HepG2 (cell line): ENCODE results near the gene SPAG7. TPM values are rescaled to one million over a fixed set of nuclear protein-coding genes. Genes with fewer than 3 reads are reported as not detected.

Experiments used
- CREB3 ChIP-seq: sonication (generic); formaldehyde crosslinking; IDR thresholded peaks from 2 replicates; pipeline ENCODE4 v1.5.0; 2020; ENCODE audit warnings: missing genetic modification reagents
- DDIT3 ChIP-seq: sonication (generic); formaldehyde crosslinking; IDR thresholded peaks from 2 replicates; pipeline ENCODE4 v1.4.0; 2020; ENCODE audit warnings: mild to moderate bottlenecking, missing genetic modification reagents
- GABPA ChIP-seq, 2 experiments: IDR thresholded peaks; 2 replicates each; pipeline ENCODE4 v1.6.1; 2011 to 2016; ENCODE audit warnings: low read depth in 2 of 2, low read length in 1 of 2, missing biosample characterization in 1 of 2, missing genetic modification characterization in 1 of 2
- HES4 ChIP-seq: sonication (generic); formaldehyde crosslinking; IDR thresholded peaks from 2 replicates; pipeline ENCODE4 v1.9.0; 2021; ENCODE audit warnings: mild to moderate bottlenecking, missing genetic modification reagents, borderline replicate concordance
- HHEX ChIP-seq: IDR thresholded peaks from 2 replicates; pipeline ENCODE4 v1.6.1; 2016; ENCODE audit warnings: control low read depth
- KDM6A ChIP-seq: IDR thresholded peaks from 2 replicates; pipeline ENCODE4 v1.6.1; 2016; ENCODE audit warnings: low read depth
- MLLT10 ChIP-seq: sonication (generic); formaldehyde crosslinking; IDR thresholded peaks from 2 replicates; pipeline ENCODE4 v1.4.0; 2020; ENCODE audit warnings: missing genetic modification reagents
- NR2C2 ChIP-seq: sonication (generic); formaldehyde crosslinking; IDR thresholded peaks from 2 replicates; pipeline ENCODE4 v1.4.0; 2020; ENCODE audit warnings: missing genetic modification reagents, mild to moderate bottlenecking, moderate library complexity, borderline replicate concordance
- NRL ChIP-seq: sonication (generic); formaldehyde crosslinking; IDR thresholded peaks from 2 replicates; pipeline ENCODE4 v1.5.0; 2020; ENCODE audit warnings: missing genetic modification reagents, mild to moderate bottlenecking, moderate library complexity, borderline replicate concordance
- RNF2 ChIP-seq: fragments of 450-650 bp; conservative IDR thresholded peaks from 2 replicates; pipeline ENCODE4 v1.6.1; 2016; ENCODE audit warnings: low read depth
- SNAPC2 ChIP-seq: sonication (generic); formaldehyde crosslinking; IDR thresholded peaks from 2 replicates; pipeline ENCODE4 v1.8.1; 2022; ENCODE audit warnings: mild to moderate bottlenecking, missing genetic modification reagents
- ZBTB38 ChIP-seq: sonication (generic); formaldehyde crosslinking; IDR thresholded peaks from 2 replicates; pipeline ENCODE4 v1.5.1; 2020; ENCODE audit warnings: mild to moderate bottlenecking, missing genetic modification reagents
- ZFP36L2 ChIP-seq: sonication (generic); formaldehyde crosslinking; IDR thresholded peaks from 2 replicates; pipeline ENCODE4 v1.4.0; 2020; ENCODE audit warnings: missing genetic modification reagents
- ZKSCAN8 ChIP-seq: IDR thresholded peaks from 2 replicates; pipeline ENCODE4 v1.6.1; 2016; ENCODE audit warnings: borderline replicate concordance, missing genetic modification reagents, missing compliant biosample characterization
- ZNF12 ChIP-seq: sonication (generic); formaldehyde crosslinking; IDR thresholded peaks from 2 replicates; pipeline ENCODE4 v1.5.0; 2020; ENCODE audit warnings: missing genetic modification reagents
- ZNF138 ChIP-seq: sonication (generic); formaldehyde crosslinking; IDR thresholded peaks from 2 replicates; pipeline ENCODE4 v1.5.0; 2020; ENCODE audit warnings: mild to moderate bottlenecking, low read depth, missing genetic modification reagents
- ZNF264 ChIP-seq: sonication (generic); formaldehyde crosslinking; IDR thresholded peaks from 2 replicates; pipeline ENCODE4 v1.4.0; 2020; ENCODE audit warnings: missing genetic modification reagents
- ZNF333 ChIP-seq: sonication (generic); formaldehyde crosslinking; IDR thresholded peaks from 2 replicates; pipeline ENCODE4 v1.4.0; 2020; ENCODE audit warnings: mild to moderate bottlenecking, missing genetic modification reagents, borderline replicate concordance
- polyA plus RNA-seq, 8 experiments: library from polyadenylated mRNA; depleted of rRNA in 3 of 8; stranded (reverse) in 7 of 8; unstranded in 1 of 8; fragments of >200 nt; fragmentation: Illumina TruSeq in 4 of 8; extraction: Trizol in 4 of 8; gene quantifications; 2 replicates each; pipeline versions ENCODE4 v1.2.1 to v1.2.3, GENCODE V29; 2011 to 2016; ENCODE audit warnings: low read depth in 4 of 8, missing spikeins in 1 of 8, mixed read lengths in 1 of 8; ENCODE audit not compliant: insufficient read depth in 1 of 8
- total RNA-seq, 5 experiments: library from RNA; depleted of rRNA; stranded (reverse); fragments of >200 nt; fragmentation: Illumina TruSeq; extraction: Trizol; gene quantifications; 2 replicates each; pipeline ENCODE4 v1.2.3, GENCODE V29; 2016; ENCODE audit warnings: low read depth in 1 of 5
- TF ChIP-seq, protein P1 (sequence below): sonication (generic); formaldehyde crosslinking; IDR thresholded peaks from 2 replicates; pipeline ENCODE4 v1.4.0; 2020; ENCODE audit warnings: mild to moderate bottlenecking, missing genetic modification reagents
- TF ChIP-seq, protein P2 (sequence below): sonication (generic); formaldehyde crosslinking; IDR thresholded peaks from 2 replicates; pipeline ENCODE4 v1.5.1; 2020; ENCODE audit warnings: missing genetic modification reagents, mild to moderate bottlenecking, borderline replicate concordance

The SPAG7 gene
- total and polyA plus RNA-seq, 2 of the 13 experiments (the other 11 are each of a cell fraction or from before 2014, with no cell fraction given) = 51.0 to 59.0 TPM

DNA sequence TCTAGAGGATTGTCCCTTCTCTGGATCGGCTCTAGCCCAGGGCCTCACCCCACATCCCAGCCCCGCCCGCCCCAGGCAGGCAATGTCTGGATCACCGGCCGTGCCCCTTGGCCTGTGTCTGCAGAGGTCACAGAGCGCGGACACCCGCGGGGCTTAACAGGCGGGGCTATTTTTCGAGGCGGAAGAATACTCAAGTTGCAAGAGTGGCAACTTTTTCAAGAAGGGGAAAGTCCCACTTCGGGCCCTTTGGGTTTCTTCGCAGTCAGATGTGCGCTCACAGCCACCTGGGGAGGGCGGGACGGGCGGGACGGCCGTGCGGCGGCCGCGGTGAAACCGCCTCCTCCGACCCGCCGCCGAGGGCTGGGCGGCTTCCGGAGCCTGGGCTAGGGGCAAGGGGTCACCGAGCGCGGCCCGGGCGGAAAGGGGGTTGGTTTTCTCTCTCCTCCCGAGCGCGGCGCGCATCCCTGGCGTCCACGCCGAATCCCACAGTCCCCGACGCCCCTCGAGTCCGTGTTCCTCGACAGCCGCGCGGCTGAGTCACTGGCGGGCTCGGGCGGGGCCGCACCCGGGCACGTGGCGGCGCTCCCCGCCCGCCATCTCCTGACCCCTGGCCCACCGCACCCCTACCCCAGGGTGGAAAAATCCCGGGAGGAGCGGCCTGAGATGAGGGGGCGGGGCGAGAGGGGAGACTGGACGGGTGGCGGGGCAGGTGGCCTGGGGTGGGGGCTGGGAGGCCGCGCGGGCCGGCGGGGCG, 18.1 kb downstream of the SPAG7 start (continued):
- TF ChIP-seq NRL (CRISPR knock-in tag) (no peak), CREB3 (CRISPR knock-in tag) (no peak), DDIT3 (CRISPR knock-in tag) (no peak), RNF2 (peak; percentile 54; the same call in 1 of the 2 replicates), ZNF138 (0 out of 2 replicates have a peak, but pooled peaks have one; percentile 69), ZNF333 (CRISPR knock-in tag) (peak; percentile 82; the same call in 1 of the 2 replicates), NR2C2 (CRISPR knock-in tag) (peak; percentile 80), MLLT10 (CRISPR knock-in tag) (no peak), ZFP36L2 (CRISPR knock-in tag) (no peak), SNAPC2 (no peak; the same call in 1 of the 2 replicates), ZNF264 (CRISPR knock-in tag) (no peak; the same call in 1 of the 2 replicates), KDM6A (CRISPR knock-in tag) (0 out of 2 replicates have a peak, but pooled peaks have one; percentile 6), ZBTB38 (peak; percentile 56), GABPA (IDR thresholded peaks at IDR 0.05; ENCODE audit: low read depth, low read length) (peak; percentile 22; the same call in 1 of the 2 replicates), GABPA (CRISPR knock-in tag; IDR thresholded peaks at IDR 0.05; ENCODE audit: low read depth) (0 out of 2 replicates have a peak, but pooled peaks have one; percentile 2), HES4 (CRISPR knock-in tag) (no peak), ZNF12 (0 out of 2 replicates have a peak, but pooled peaks have one; percentile 19), ZKSCAN8 (CRISPR knock-in tag) (no peak), HHEX (no peak)
- TF ChIP-seq, protein P1, sequence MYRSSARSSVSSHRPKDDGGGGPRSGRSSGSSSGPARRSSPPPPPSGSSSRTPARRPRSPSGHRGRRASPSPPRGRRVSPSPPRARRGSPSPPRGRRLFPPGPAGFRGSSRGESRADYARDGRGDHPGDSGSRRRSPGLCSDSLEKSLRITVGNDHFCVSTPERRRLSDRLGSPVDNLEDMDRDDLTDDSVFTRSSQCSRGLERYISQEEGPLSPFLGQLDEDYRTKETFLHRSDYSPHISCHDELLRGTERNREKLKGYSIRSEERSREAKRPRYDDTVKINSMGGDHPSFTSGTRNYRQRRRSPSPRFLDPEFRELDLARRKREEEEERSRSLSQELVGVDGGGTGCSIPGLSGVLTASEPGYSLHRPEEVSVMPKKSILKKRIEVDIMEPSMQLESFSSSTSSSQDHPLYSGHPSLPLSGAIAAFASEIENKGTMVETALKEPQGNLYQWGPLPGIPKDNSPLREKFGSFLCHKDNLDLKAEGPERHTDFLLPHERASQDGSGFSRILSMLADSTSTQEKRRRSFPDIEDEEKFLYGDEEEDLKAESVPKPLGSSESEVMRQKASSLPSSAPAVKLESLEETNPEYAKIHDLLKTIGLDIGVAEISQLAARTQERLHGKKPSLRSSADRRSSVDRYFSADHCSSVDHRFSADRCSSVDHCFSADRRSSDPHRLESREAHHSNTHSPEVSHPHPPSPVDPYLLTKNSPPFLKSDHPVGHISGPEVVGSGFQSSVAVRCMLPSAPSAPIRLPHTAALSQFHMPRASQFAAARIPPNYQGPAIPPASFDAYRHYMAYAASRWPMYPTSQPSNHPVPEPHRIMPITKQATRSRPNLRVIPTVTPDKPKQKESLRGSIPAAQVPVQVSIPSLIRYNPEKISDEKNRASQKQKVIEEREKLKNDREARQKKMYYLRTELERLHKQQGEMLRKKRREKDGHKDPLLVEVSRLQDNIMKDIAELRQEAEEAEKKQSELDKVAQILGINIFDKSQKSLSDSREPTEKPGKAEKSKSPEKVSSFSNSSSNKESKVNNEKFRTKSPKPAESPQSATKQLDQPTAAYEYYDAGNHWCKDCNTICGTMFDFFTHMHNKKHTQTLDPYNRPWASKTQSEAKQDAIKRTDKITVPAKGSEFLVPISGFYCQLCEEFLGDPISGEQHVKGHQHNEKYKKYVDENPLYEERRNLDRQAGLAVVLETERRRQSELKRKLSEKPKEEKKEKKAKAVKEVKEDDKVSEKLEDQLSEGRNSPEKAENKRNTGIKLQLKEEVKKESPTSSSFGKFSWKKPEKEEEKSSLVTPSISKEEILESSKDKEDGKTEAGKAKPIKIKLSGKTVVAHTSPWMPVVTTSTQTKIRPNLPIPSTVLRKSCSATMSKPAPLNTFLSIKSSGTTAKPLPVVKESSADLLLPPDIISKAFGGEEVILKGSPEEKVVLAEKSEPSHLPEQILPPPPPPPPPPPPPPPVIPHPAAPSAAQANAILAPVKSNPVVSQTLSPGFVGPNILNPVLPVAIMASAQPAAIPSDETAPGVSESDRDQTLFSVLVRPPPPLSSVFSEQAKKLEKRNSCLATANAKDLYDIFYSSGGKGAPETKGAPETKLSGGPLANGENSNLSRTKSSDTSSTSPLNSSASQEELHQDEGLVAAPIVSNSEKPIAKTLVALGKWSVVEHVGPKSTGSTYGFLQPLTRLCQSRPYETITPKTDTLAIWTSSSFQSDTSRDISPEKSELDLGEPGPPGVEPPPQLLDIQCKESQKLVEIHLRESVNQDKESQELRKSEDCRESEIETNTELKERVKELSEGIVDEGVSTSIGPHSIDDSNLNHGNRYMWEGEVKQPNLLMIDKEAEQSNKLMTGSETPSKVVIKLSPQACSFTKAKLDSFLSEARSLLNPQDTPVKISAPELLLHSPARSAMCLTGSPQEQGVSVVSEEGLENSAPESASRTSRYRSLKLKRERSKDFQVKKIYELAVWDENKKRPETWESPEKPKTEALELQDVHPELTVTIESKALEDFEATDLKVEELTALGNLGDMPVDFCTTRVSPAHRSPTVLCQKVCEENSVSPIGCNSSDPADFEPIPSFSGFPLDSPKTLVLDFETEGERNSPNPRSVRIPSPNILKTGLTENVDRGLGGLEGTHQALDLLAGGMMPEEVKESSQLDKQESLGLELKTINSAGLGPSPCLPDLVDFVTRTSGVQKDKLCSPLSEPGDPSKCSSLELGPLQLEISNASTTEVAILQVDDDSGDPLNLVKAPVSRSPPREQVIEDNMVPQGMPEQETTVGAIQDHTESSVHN = no peak
- TF ChIP-seq, protein P2, sequence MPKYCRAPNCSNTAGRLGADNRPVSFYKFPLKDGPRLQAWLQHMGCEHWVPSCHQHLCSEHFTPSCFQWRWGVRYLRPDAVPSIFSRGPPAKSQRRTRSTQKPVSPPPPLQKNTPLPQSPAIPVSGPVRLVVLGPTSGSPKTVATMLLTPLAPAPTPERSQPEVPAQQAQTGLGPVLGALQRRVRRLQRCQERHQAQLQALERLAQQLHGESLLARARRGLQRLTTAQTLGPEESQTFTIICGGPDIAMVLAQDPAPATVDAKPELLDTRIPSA (CRISPR knock-in tag) = no peak
